Measurements from ENCODE around the gene MICAL2. TPM values are rescaled to one million over a fixed set of nuclear protein-coding genes. Genes with fewer than 3 reads are reported as not detected.
A peak's percentile ranks its signal among the peaks of the same experiment; 100 is the strongest.

MICAL2 gene
- total RNA-seq, 1 donor = 34.2 TPM

GRCh38 chr11:12182676-12183541 is 72.5 kb downstream of the MICAL2 start:
- peak in 1 of 3 donors; percentile 16 for DNase-seq (ENCODE audit: low read depth in 2 of 3, low spot score in 2 of 3)

DNA sequence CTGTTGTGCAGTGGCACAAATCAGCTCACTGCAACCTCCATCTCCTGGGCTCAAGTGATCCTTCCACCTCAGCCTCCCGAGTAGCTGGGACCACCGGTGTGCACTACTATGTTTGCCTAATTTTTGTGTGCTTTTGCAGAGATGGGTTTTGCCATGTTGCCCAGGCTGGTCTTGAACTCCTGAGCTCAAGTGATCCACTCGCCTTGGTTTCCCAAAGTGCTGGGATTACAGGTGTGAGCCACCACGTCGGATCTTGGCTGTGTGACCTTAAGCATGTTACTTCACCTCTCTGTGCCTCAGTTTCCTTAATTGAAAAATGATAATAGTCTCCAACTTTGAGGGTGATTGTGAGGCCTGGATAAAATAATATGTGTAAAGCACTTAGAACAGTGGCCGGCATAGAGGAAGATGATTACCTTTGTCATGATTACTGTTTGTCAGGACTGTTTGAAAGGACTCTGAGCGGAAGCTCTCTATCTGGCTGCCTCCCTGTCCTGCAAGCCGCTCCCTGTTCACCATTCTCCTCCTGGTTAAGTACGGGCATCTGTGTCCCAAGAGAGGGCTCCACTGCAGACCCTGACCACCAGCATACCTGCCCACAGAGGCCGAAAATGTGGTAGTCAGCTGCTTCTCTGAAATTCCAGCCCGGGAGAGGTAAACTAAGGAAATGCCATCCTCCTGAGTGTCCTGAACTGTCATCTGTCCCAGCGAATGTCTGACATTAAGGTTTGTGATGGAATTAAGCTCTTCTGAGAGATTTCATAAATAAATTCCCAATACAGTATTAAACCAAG is 73.6 kb downstream of the MICAL2 start:
- DNase-seq (ENCODE audit: low read depth in 2 of 3, low spot score in 2 of 3) = no peak

- DNase-seq (ENCODE audit: low read depth in 2 of 3, low spot score in 2 of 3) = no peak
Measured at GRCh38 chr11:12184699-12185098, 74.3 kb downstream of the MICAL2 start.

GRCh38 chr11:12185106-12185690 is 74.8 kb downstream of the MICAL2 start:
- DNase-seq (ENCODE audit: low read depth in 2 of 3, low spot score in 2 of 3) = no peak

GRCh38 chr11:12185914-12186313 is 75.5 kb downstream of the MICAL2 start:
- DNase-seq (ENCODE audit: low read depth in 2 of 3, low spot score in 2 of 3) = no peak

- no peak for DNase-seq (ENCODE audit: low read depth in 2 of 3, low spot score in 2 of 3)
Measured at GRCh38 chr11:12186701-12187100, 76.3 kb downstream of the MICAL2 start.

GRCh38 chr11:12187399-12187798 is 77.0 kb downstream of the MICAL2 start:
- DNase-seq (ENCODE audit: low read depth in 2 of 3, low spot score in 2 of 3) = no peak

DNA sequence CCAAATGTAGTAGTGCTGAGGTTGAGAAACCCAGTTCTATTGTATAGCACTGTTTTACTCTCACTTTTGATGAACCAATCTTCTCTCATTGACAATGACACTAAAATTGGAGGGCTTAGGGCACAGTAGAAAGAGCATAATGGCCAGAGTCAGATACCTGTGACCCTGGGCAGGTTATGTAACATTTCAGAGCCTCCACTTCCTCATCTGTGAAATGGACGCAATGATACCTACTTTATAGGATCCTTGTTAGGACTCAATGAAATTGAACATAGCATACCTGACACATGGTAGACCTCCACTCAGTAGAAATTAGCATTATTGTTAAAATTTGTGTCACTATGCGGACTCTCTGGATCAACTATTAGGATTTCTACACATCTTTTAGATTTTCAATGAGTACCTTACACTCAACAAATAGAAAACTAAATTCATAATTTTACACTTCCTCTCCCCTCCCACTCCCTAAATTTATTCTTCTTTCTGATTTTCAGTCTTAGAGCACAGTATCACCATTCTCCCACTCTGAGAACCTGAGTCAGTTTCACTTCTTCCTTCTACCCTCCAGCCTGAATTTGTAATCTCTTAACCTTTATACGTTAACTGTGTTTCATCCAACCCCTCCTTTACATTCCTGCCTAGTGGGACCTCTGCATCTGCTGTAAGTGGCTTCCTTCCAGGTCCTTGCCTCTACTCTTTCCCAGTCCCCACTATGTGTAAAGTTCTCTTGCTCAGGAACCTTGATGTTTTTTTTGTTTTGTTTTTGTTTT is 78.3 kb downstream of the MICAL2 start:
- no peak for DNase-seq (ENCODE audit: low read depth in 2 of 3, low spot score in 2 of 3)

DNA sequence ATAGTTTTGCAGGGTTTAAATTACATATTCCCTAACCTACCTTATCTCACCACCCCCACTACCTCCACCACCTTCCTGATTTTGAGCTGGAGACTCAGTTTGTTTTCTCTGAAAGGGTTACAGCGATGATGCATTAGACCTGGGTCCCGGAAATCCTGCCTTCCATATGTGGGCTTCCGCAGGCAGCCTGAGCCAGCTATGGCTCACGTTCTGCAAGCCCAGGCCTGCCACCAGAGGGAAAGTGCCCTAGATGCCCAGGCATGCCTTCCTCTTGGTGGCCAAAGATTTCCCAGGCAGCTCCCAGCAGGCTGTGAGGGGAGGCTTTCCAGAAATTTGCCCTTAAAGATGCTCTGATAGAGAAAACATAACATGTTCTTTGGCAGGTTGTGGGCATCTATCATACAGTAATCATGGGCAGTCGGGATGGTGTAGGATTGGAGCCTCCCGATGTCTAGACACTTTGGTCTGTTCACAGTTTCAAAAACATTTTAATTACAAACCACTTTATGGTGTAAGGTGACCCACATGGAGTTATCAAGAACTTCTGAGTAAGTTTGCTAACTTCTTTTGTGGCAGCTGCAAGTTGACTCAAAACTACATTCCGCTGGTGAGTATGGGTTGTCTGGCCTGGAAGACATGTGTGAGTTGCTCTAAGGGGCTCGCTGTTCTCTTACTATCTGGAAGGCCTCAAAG is 79.3 kb downstream of the MICAL2 start:
- DNase-seq (ENCODE audit: low read depth in 2 of 3, low spot score in 2 of 3) = no peak

GRCh38 chr11:12190511-12190910 is 80.1 kb downstream of the MICAL2 start:
- no peak for DNase-seq (ENCODE audit: low read depth in 2 of 3, low spot score in 2 of 3)

DNA sequence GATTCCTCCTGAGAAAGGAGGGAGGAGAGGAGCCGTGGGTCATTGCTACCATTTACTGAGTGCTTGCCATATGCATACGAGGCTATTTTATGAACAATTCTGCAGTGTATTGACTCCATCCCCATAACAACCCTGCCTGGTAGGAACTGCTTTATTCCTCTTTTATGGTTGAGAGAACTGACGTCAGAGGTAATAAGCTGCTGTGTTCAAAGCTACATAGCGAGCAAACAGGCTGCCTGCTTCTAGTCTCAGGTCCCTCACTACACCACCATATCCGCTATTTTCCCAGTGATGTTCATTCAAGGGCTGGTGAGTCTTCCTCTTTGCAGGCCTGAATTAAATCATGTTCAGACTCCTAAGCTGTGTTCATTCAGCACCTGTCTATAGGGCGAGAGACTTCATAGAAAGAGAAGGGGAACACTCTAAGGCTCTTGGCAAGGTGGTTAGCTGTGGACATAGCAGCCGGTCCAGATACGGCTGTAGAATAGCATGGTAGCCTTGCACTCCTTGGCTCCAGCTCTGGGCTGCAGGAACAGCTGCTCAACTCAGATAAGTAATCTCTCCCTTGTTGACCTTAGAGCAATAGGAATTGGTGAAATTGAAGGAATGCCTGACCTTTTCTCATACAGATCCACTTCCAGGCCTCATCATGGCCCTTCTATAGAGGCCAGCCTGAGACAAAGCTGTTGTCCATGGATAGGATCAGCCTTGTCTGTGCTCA is 82.6 kb downstream of the MICAL2 start:
- DNase-seq (ENCODE audit: low read depth in 2 of 3, low spot score in 2 of 3) = no peak

- no peak for DNase-seq (ENCODE audit: low read depth in 2 of 3, low spot score in 2 of 3)
Measured at GRCh38 chr11:12193515-12194336, 83.3 kb downstream of the MICAL2 start.

GRCh38 chr11:12195768-12196167 is 85.4 kb downstream of the MICAL2 start:
- peak in 1 of 3 donors; percentile 24 for DNase-seq (ENCODE audit: low read depth in 2 of 3, low spot score in 2 of 3)

DNA sequence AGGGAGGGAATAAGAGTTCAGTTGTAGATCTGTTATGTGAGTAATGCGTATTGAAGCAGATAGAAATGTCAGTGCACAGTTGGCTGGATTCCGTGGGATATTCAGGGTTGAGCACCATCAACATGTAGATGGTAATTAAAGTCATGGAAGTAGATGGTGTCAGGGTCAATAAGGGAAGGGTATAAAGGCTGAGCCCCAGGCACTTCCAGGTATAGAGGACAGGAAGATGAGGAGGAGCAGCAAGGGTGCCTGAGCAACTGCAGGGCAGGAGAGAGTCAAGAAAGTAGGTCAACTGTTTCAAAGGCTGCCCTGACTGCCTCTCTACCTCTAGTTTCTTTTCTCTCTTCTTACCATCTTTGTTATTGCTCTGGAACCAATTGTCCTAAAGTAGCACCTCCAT is 85.9 kb downstream of the MICAL2 start:
- no peak for DNase-seq (ENCODE audit: low read depth in 2 of 3, low spot score in 2 of 3)

DNA sequence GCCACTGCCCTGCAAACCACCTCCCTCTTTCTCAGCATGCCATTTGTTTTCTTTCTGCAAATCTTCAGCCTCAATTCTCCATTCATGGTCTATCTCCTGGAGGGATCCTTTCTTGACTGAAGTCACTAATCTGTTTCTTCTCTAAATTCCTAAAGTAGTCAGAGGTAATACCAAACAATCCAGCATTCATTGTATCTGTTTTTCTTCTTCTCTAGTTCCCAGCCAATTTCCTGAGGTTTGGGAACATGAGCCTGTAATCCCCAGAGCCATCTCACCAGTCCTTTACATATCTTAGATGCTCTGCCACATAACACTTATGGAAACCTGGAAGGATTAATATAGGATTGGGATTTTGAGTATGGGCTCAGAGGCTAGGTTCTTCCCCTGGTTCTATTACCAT is 86.5 kb downstream of the MICAL2 start:
- DNase-seq (ENCODE audit: low read depth in 2 of 3, low spot score in 2 of 3) = no peak

- no peak for DNase-seq (ENCODE audit: low read depth in 2 of 3, low spot score in 2 of 3)
Measured at GRCh38 chr11:12198251-12199222, 88.1 kb downstream of the MICAL2 start.

- DNase-seq (ENCODE audit: low read depth in 2 of 3, low spot score in 2 of 3) = peak in 1 of 3 donors; percentile 31
Measured at GRCh38 chr11:12199231-12199948, 89.0 kb downstream of the MICAL2 start.
